Astrocyte (in vitro differentiated cells and primary cell): ENCODE data around the gene PPP4C. TPM values are rescaled to one million over a fixed set of nuclear protein-coding genes. Genes with fewer than 3 reads are reported as not detected.

Experiments used
- DNase-seq: peaks from one replicate; pipeline ENCODE4 v3.0.0-alpha.2; 2010; ENCODE audit warnings: low read depth
- FAIRE-seq: peaks from 2 replicates; lab custom pipeline; 2011; peaks lifted over from hg19 to GRCh38; lab: Jason Lieb, UNC
- H2AFZ ChIP-seq: 2 replicates; pipeline ENCODE4 v1.6.0; 2012; ENCODE audit warnings: low read depth, low read length, inconsistent platforms
- H3K27ac ChIP-seq: 2 replicates; pipeline ENCODE4 v1.5.1; 2011; ENCODE audit warnings: low read depth, low read length, inconsistent platforms
- H3K27me3 ChIP-seq: 2 replicates; pipeline ENCODE4 v1.6.0; 2011; ENCODE audit warnings: low read length, inconsistent platforms; ENCODE audit not compliant: insufficient read depth
- H3K36me3 ChIP-seq: 2 replicates; pipeline ENCODE4 v1.5.1; 2011; ENCODE audit warnings: low read length, inconsistent platforms; ENCODE audit not compliant: insufficient read depth
- H3K4me1 ChIP-seq: 2 replicates; pipeline ENCODE4 v1.5.1; 2011; ENCODE audit warnings: low read length, inconsistent platforms; ENCODE audit not compliant: insufficient read depth
- H3K4me2 ChIP-seq: 2 replicates; pipeline ENCODE4 v1.6.0; 2012; ENCODE audit warnings: low read length, inconsistent platforms
- H3K4me3 ChIP-seq: 2 replicates; pipeline ENCODE4 v1.5.1; 2011; ENCODE audit warnings: low read depth, mild to moderate bottlenecking, low read length, inconsistent platforms; ENCODE audit not compliant: insufficient read depth
- H3K79me2 ChIP-seq: 2 replicates; pipeline ENCODE4 v1.6.0; 2012; ENCODE audit warnings: mild to moderate bottlenecking, low read length, inconsistent platforms; ENCODE audit not compliant: insufficient read depth
- H3K9ac ChIP-seq: 2 replicates; pipeline ENCODE4 v1.6.0; 2012; ENCODE audit warnings: mild to moderate bottlenecking, low read length, inconsistent platforms
- H3K9me3 ChIP-seq: 2 replicates; pipeline ENCODE4 v1.5.1; 2012; ENCODE audit warnings: low read depth, mild to moderate bottlenecking, low read length, inconsistent platforms; ENCODE audit not compliant: insufficient read depth
- H4K20me1 ChIP-seq: 2 replicates; pipeline ENCODE4 v1.6.0; 2012; ENCODE audit warnings: low read length, inconsistent platforms; ENCODE audit not compliant: insufficient read depth
- H3K27ac Mint-ChIP-seq: one replicate; pipeline ENCODE4 v1.8.0; 2021; ENCODE audit warnings: mild to moderate bottlenecking, mixed read lengths; ENCODE audit not compliant: unreplicated experiment
- H3K27me3 Mint-ChIP-seq: one replicate; pipeline ENCODE4 v1.8.0; 2021; ENCODE audit warnings: low read depth, mixed read lengths; ENCODE audit not compliant: unreplicated experiment
- H3K36me3 Mint-ChIP-seq: one replicate; pipeline ENCODE4 v1.8.0; 2021; ENCODE audit warnings: low read depth, mixed read lengths; ENCODE audit not compliant: unreplicated experiment
- H3K4me1 Mint-ChIP-seq: one replicate; pipeline ENCODE4 v1.8.0; 2021; ENCODE audit warnings: low read depth, mixed read lengths; ENCODE audit not compliant: unreplicated experiment
- H3K4me3 Mint-ChIP-seq: one replicate; pipeline ENCODE4 v1.8.0; 2021; ENCODE audit warnings: mild to moderate bottlenecking, moderate library complexity, mixed read lengths; ENCODE audit not compliant: unreplicated experiment
- H3K9me3 Mint-ChIP-seq: one replicate; pipeline ENCODE4 v1.8.0; 2021; ENCODE audit warnings: mild to moderate bottlenecking, mixed read lengths; ENCODE audit not compliant: unreplicated experiment
- CTCF ChIP-seq: IDR thresholded peaks from 2 replicates; pipeline ENCODE4 v1.5.1; 2011; ENCODE audit warnings: low read depth, mild to moderate bottlenecking, inconsistent platforms, low read length, moderate library complexity; ENCODE audit not compliant: insufficient read depth
- EZH2 ChIP-seq: IDR thresholded peaks from 2 replicates; pipeline ENCODE4 v1.6.1; 2012; ENCODE audit warnings: mild to moderate bottlenecking, low read length, inconsistent platforms; ENCODE audit not compliant: insufficient read depth
- total RNA-seq: library from RNA; stranded (reverse); gene quantifications from 2 replicates; pipeline ENCODE4 v1.2.1, GENCODE V29; 2021

PPP4C gene
- total RNA-seq, 1 donor from 2014 or later, result 140 TPM

- Histone ChIP-seq H3K9me3 (peaks cover 2% of the 10 kb centered on the region), H3K4me2 (peak within 1 kb of the TSS; percentile 93), H3K27ac (no peak within 1 kb of the TSS), H3K36me3 (no peaks in the 10 kb centered on the region), H4K20me1 (no peaks in the 10 kb centered on the region), H3K9ac (peak within 1 kb of the TSS; percentile 72), H3K4me3 (peak within 1 kb of the TSS; percentile 58), H3K79me2 (peaks cover 3% of the 10 kb centered on the region), H3K4me1 (peaks cover 26% of the 10 kb centered on the region), H2AFZ (peak within 1 kb of the TSS; percentile 87), H3K27me3 (no peaks in the 10 kb centered on the region)
- peaks cover 12% of the 10 kb centered on the region for H3K36me3 Mint-ChIP-seq
- H3K4me1 Mint-ChIP-seq, result peaks cover 14% of the 10 kb centered on the region
- DNase-seq (peak; percentile 65), FAIRE-seq (no peak)
- H3K9me3 Mint-ChIP-seq, result peaks cover 2% of the 10 kb centered on the region
- no peaks in the 10 kb centered on the region for H3K27me3 Mint-ChIP-seq
- H3K4me3 Mint-ChIP-seq, result peak within 1 kb of the TSS; percentile 81
- no peak within 1 kb of the TSS for H3K27ac Mint-ChIP-seq
- TF ChIP-seq EZH2 (no peak), CTCF (peak; percentile 36)
Measured at GRCh38 chr16:30091474-30092372, 15.9 kb downstream of the PPP4C start, which contains the start of gene TBX6. TBX6 (minus strand) TSS chr16:30091924; CDS start chr16:30091193, 731 bp downstream.

DNA sequence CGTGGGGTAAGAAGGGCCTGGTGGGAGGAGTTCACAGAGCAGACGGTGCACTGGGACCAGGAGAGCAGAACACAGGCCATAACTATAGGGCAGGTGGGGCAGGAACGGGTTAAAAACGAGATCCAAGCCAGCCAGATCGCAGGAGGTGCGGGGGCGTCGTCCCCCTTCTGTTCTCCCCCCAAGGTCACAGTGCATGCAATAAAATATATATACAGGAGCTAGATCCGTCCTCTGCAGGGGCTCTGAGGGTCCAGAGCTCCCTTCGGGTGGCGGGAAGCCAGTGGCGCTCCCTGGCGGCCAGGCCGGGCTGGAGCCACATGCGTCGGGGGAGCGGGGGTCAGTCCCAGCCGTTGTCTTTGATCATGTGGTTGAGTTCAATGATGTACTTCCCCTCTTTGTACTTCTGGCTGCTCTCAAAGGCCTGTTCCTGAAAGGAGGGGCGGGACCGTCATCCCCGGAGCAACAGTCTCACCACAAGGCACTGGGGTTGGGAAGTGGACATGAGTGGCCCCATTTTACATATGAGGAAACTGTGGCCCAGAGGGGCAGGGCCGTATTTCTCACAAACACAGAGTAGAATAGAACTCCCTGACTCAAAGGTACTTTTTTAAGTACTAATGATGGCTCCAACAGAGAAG lies 16.7 kb downstream of the PPP4C start:
- Mint-ChIP-seq H3K36me3 (peaks cover 4% of the 10 kb centered on the region), H3K27me3 (no peaks in the 10 kb centered on the region), H3K4me1 (peaks cover 14% of the 10 kb centered on the region), H3K4me3 (peak overlapping the region; percentile 81), H3K9me3 (peaks cover 6% of the 10 kb centered on the region), H3K27ac (no peak overlapping the region)
- Histone ChIP-seq H3K4me3 (peak overlapping the region; percentile 58), H3K4me1 (peaks cover 26% of the 10 kb centered on the region), H4K20me1 (no peaks in the 10 kb centered on the region), H3K9ac (peak overlapping the region; percentile 72), H3K79me2 (peaks cover 3% of the 10 kb centered on the region), H3K9me3 (peaks cover 4% of the 10 kb centered on the region), H3K27me3 (no peaks in the 10 kb centered on the region), H2AFZ (peak overlapping the region; percentile 79), H3K27ac (no peak overlapping the region), H3K36me3 (no peaks in the 10 kb centered on the region), H3K4me2 (peak overlapping the region; percentile 93)
- FAIRE-seq (no peak), DNase-seq (peak; percentile 45)
- TF ChIP-seq EZH2 (no peak), CTCF (peak; percentile 41)
